ENCODE results near the gene PIK3R2.
"Not testable (repeated sequence)": the region's sequence is repeated elsewhere in the genome, so short reads cannot be mapped to it uniquely, and the experiment has no call there.

The PIK3R2 gene

GRCh38 chr19:18157465-18158063 lies 4.6 kb downstream of the PIK3R2 start:
- no peak for DNase-seq (ENCODE audit: low read depth)
- TF ChIP-seq MAX (IDR thresholded peaks at IDR 0.05; ENCODE audit: low read depth, low read length): no peak
- TF ChIP-seq POLR2A (IDR thresholded peaks at IDR 0.05; ENCODE audit: extremely low read depth, insufficient read length): no peak
- TF ChIP-seq MYC (IDR thresholded peaks at IDR 0.05; ENCODE audit: low read depth, low read length): no peak
- no peak for TF ChIP-seq CTCF (IDR thresholded peaks at IDR 0.05; ENCODE audit: low read depth, low read length)
- no peak overlapping the region for H3K4me3 ChIP-seq (ENCODE audit: low read depth, low read length)

- DNase-seq (ENCODE audit: low read depth): no peak
- H3K4me3 ChIP-seq (ENCODE audit: low read depth, low read length): no peak overlapping the region
- TF ChIP-seq POLR2A (IDR thresholded peaks at IDR 0.05; ENCODE audit: extremely low read depth, insufficient read length): no peak
- no peak for TF ChIP-seq CTCF (IDR thresholded peaks at IDR 0.05; ENCODE audit: low read depth, low read length)
- no peak for TF ChIP-seq MYC (IDR thresholded peaks at IDR 0.05; ENCODE audit: low read depth, low read length)
- no peak for TF ChIP-seq MAX (IDR thresholded peaks at IDR 0.05; ENCODE audit: low read depth, low read length)
Measured at GRCh38 chr19:18158467-18158866, 5.5 kb downstream of the PIK3R2 start.

- not testable (repeated sequence) for DNase-seq (ENCODE audit: low read depth); H3K4me3 ChIP-seq (ENCODE audit: low read depth, low read length)
Measured at GRCh38 chr19:18159059-18159616, 6.2 kb downstream of the PIK3R2 start.

GRCh38 chr19:18159810-18160209 lies 6.8 kb downstream of the PIK3R2 start:
- TF ChIP-seq POLR2A (IDR thresholded peaks at IDR 0.05; ENCODE audit: extremely low read depth, insufficient read length) (no peak), MAX (IDR thresholded peaks at IDR 0.05; ENCODE audit: low read depth, low read length) (no peak), MYC (IDR thresholded peaks at IDR 0.05; ENCODE audit: low read depth, low read length) (no peak), CTCF (IDR thresholded peaks at IDR 0.05; ENCODE audit: low read depth, low read length) (no peak)
- no peak overlapping the region for H3K4me3 ChIP-seq (ENCODE audit: low read depth, low read length)
- DNase-seq (ENCODE audit: low read depth): no peak

- DNase-seq (ENCODE audit: low read depth): no peak
- H3K4me3 ChIP-seq (ENCODE audit: low read depth, low read length): no peak overlapping the region
- no peak for TF ChIP-seq POLR2A (IDR thresholded peaks at IDR 0.05; ENCODE audit: extremely low read depth, insufficient read length)
- no peak for TF ChIP-seq MYC (IDR thresholded peaks at IDR 0.05; ENCODE audit: low read depth, low read length)
- TF ChIP-seq CTCF (IDR thresholded peaks at IDR 0.05; ENCODE audit: low read depth, low read length): no peak
- no peak for TF ChIP-seq MAX (IDR thresholded peaks at IDR 0.05; ENCODE audit: low read depth, low read length)
Measured at GRCh38 chr19:18160493-18160970, 7.6 kb downstream of the PIK3R2 start.

GRCh38 chr19:18160971-18161635 lies 8.1 kb downstream of the PIK3R2 start:
- peak; percentile 45; the same call in 1 of the 2 replicates for TF ChIP-seq MAX (IDR thresholded peaks at IDR 0.05; ENCODE audit: low read depth, low read length)
- peak; percentile 48 for TF ChIP-seq POLR2A (IDR thresholded peaks at IDR 0.05; ENCODE audit: extremely low read depth, insufficient read length)
- TF ChIP-seq MYC (IDR thresholded peaks at IDR 0.05; ENCODE audit: low read depth, low read length): peak; percentile 65
- TF ChIP-seq CTCF (IDR thresholded peaks at IDR 0.05; ENCODE audit: low read depth, low read length): no peak
- peak; percentile 69 for DNase-seq (ENCODE audit: low read depth)
- H3K4me3 ChIP-seq (ENCODE audit: low read depth, low read length): no peak overlapping the region

All from NB4 (cell line).